GM12872 (cell line): ENCODE data around the gene MEF2A.

Experiments used
- TF ChIP-seq, protein P1 (sequence below): IDR thresholded peaks from 3 replicates; pipeline ENCODE4 v1.5.1; 2011; ENCODE audit warnings: low read depth, mild to moderate bottlenecking, low read length, moderate library complexity; ENCODE audit not compliant: insufficient read depth

The MEF2A gene

GRCh38 chr15:99731336-99732123 is 165.7 kb downstream of the MEF2A start:
- TF ChIP-seq, protein P1, sequence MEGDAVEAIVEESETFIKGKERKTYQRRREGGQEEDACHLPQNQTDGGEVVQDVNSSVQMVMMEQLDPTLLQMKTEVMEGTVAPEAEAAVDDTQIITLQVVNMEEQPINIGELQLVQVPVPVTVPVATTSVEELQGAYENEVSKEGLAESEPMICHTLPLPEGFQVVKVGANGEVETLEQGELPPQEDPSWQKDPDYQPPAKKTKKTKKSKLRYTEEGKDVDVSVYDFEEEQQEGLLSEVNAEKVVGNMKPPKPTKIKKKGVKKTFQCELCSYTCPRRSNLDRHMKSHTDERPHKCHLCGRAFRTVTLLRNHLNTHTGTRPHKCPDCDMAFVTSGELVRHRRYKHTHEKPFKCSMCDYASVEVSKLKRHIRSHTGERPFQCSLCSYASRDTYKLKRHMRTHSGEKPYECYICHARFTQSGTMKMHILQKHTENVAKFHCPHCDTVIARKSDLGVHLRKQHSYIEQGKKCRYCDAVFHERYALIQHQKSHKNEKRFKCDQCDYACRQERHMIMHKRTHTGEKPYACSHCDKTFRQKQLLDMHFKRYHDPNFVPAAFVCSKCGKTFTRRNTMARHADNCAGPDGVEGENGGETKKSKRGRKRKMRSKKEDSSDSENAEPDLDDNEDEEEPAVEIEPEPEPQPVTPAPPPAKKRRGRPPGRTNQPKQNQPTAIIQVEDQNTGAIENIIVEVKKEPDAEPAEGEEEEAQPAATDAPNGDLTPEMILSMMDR, result no peak

DNA sequence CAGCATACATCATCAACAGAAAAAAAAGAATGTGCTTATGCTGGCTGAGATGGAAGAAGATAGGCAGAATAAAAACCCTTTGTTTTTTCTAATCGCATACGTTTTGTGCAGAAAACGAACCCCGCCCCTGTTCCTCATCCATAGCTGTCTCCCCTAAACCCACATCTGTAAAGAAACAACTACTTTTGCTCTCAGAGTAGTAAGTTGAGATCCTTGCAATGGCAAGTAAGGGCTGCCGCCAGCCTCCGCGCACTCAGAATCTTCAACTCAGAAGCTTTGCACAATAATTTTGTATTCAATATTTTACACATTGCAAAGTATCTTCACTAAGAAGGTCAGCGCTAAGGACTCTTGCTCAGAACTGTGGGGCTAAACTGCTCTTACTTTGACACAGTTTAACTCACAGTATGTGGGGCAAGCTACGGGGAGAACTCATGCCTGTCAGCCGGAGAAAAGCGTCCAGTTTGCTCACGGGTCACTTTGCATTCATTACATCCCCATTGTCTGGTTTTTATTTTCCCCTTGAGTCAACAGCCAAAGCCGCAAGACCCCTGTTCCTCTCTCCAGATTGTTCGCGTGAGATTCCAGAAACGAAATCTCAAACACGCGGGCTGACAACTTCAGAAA is 166.5 kb downstream of the MEF2A start:
- TF ChIP-seq, protein P1, result no peak

DNA sequence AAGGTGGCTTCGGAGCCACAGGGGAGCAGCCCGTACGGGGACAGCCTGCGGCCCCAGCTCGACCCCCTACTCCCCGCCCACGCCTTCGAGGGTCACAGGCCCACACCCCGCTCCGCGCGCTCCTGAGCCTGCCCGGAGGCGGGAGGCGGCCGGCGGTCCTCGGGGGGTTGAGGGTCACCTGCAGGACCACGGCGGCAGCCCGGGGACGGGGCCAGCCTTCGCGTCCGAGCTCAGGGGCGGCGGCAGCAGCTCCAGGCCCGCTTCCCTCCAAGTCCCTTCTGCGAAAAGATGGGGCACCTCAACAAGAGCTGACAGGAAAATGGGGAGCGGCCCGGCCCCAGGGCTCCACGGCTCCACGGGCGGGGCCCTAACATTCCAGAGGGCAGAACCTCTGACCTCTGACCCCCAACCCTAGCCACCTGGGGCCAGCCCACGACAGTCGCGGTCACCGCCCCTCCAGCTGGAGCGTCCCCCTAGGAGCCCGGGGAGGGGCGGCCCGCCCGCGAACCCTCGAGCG is 167.0 kb downstream of the MEF2A start:
- TF ChIP-seq, protein P1, result no peak

DNA sequence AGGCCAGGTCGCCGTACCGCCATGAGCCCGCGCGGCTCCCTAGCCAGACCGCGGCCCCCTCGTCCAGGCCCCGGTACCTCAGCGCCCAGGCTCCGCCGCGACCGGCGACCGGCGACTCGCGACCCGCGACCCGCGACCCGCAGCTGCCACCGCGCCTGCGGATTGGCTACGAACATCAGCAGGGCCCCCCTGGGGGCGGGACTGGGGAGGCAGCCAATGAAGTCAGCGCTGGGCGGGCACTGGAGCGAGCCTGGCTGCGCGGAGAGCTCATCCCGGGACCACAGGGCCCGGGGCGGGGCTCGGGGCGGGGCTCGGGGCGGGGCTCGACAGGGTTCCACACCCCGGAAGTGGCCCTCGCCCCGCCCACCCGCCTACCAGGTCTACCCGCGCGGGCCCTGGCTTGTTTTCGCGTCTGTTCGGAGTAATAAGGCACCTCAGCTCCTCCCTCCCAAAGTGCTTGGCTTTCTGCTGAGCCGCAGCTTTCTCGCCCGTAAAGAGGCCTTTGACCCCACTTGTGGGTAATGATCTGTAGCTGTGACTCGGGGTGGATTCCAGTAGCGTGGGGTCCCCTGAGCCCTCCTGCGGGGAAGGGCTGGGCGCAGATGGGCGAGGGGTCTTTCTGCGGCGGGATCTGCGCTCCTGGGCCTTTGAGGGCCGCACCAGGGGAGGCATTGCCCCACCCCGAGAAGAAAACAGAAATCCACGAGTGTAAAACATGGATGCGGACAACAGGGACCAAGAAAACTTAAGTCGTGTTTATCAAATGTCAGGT is 167.7 kb downstream of the MEF2A start, which contains the start of gene LYSMD4:
Gene LYSMD4 (minus strand): TSS at position 170 of the 772 bp plus-strand sequence. CDS start 1,438 bp downstream, outside the sequence.
- TF ChIP-seq, protein P1, result no peak

- TF ChIP-seq, protein P1, result no peak
These were observed 168.8 kb downstream of the MEF2A start for GRCh38 chr15:99734575-99734974.

DNA sequence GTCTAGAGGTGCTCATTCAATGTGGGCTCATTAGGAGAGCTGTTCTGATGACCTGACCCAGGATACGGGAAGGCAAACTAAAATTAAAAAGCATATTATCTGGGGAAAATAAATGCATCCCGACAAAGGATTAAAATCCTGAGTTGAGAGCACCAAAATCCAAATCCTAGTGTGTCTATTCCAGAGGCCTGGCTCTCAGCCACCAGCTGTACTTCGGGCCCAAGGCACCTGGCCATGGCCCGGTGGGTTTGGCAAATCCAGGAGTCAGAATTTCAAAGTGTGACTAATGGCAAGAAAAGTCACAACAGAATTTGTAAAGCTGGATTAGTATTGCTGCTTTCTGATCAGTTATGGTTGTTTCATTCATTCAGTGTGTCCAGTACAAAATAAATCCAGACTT is 170.1 kb downstream of the MEF2A start:
- TF ChIP-seq, protein P1, result no peak

- TF ChIP-seq, protein P1, result no peak
These were observed 170.9 kb downstream of the MEF2A start for GRCh38 chr15:99736702-99737101.
